Measurements from ENCODE around the gene KCNC1.

KCNC1 gene

DNA sequence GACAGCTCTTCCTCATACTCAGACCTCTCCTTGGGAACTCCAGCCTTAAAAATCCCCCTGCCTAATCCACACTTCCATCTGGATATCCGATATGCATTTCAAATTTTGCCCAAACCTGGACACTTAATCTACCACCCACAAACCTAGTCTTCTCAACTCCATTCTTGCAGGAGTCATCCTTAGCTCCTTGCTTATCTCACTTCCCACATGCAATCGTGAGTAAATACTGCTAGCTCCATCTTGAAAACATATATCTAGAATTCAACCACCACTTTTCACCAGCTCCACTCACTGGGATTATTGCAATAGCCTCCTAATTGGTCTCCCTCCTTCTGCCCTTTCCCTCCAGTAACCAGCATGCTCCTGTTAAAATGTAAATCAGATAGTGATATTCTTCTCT is 17.8 kb upstream of the KCNC1 start:
- FAIRE-seq: no peak

DNA sequence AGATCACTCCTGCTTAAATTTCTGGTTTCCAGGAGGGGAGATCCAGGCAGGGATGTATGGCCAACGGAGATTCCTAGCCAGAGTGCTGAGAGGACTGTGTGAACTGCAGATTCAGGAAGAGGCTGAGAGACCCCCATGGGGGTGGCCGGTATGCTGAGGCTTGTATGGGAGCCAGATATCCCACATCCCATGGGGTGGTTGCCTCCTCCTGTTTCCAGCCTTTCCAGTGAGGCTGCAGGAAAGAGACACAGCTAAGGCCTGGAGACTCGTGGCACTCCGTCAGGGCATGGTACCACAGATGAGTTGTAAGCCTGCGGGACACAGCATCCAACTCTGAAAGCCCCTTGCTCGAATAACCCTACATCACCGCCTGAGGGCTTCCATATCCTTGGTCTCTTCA is 16.6 kb upstream of the KCNC1 start:
- FAIRE-seq: no peak

DNA sequence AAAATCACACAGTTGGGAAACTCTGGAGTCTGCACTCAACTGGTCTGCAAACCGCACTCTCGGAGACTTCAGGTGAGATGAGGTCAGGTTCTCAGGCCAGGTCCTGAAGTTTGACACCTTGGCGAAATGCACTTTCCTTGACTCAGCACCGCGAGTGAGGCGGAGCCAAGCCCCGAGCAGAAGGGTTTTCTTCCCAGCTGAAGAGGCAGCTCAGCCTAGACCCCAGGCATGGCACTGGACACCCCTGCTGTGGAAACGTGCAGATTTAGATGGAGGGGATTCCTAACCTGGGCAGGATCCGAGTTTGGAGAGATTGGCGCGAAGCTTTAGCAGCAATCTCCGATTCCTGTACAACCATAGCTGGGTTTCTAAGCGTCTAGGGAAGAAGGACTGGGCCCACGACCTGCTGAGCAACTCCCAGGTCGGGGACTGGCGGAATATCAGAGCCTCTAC is 16.0 kb upstream of the KCNC1 start:
- FAIRE-seq: no peak

DNA sequence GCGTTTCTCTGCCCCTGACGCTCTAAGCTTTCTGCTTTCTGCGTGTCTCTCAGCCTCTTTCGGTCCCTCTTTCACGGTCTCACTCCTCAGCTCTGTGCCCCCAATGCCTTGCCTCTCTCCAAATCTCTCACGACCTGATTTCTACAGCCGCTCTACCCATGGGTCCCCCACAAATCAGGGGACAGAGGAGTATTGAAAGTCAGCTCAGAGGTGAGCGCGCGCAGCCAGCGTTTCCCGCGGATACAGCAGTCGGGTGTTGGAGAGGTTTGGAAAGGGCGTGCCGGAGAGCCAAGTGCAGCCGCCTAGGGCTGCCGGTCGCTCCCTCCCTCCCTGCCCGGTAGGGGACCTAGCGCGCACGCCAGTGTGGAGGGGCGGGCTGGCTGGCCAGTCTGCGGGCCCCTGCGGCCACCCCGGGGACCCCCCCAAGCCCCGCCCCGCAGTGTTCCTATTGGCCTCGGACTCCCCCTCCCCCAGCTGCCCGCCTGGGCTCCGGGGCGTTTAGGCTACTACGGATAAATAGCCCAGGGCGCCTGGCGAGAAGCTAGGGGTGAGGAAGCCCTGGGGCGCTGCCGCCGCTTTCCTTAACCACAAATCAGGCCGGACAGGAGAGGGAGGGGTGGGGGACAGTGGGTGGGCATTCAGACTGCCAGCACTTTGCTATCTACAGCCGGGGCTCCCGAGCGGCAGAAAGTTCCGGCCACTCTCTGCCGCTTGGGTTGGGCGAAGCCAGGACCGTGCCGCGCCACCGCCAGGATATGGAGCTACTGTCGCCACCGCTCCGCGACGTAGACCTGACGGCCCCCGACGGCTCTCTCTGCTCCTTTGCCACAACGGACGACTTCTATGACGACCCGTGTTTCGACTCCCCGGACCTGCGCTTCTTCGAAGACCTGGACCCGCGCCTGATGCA is 15.3 kb upstream of the KCNC1 start, which contains the start of gene MYOD1:
Gene MYOD1 (plus strand): TSS at position 544 of the 910 bp plus-strand sequence. CDS start 212 bp downstream, at position 756.
- no peak for FAIRE-seq

DNA sequence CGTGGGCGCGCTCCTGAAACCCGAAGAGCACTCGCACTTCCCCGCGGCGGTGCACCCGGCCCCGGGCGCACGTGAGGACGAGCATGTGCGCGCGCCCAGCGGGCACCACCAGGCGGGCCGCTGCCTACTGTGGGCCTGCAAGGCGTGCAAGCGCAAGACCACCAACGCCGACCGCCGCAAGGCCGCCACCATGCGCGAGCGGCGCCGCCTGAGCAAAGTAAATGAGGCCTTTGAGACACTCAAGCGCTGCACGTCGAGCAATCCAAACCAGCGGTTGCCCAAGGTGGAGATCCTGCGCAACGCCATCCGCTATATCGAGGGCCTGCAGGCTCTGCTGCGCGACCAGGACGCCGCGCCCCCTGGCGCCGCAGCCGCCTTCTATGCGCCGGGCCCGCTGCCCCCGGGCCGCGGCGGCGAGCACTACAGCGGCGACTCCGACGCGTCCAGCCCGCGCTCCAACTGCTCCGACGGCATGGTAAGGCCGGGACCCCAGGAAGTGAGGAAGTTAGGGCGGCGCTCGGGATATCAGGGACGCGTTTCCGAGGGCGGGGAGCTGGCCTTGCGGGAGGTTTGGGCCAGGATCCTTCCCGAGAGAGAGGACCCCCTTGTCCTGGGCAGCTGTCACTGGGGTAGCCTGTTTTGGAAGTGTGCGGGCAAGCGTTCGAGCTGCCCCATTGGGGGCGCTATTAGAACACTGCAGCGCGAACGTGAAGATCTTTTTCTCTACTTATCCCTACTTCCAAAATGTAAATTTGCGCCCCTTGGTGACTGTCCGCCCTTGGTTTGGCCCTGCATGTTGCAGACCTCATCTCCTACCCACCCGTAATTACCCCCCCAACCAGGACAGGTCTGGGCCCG is 14.4 kb upstream of the KCNC1 start:
- no peak for FAIRE-seq

DNA sequence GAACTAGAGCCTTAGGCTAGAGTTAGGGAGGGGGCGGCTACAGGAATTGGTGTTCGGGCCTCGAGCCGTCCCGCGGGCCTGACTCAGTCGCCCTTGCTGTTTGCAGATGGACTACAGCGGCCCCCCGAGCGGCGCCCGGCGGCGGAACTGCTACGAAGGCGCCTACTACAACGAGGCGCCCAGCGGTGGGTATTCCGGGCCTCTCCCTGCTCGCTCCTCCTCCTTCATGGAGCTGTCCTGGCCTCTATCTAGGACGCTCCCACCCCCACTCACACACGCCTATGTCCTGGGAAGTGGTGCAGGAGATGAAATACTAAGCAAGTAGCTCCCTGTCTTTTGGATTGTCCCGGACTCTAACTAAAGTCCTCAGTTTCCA is 13.8 kb upstream of the KCNC1 start:
- FAIRE-seq: no peak

DNA sequence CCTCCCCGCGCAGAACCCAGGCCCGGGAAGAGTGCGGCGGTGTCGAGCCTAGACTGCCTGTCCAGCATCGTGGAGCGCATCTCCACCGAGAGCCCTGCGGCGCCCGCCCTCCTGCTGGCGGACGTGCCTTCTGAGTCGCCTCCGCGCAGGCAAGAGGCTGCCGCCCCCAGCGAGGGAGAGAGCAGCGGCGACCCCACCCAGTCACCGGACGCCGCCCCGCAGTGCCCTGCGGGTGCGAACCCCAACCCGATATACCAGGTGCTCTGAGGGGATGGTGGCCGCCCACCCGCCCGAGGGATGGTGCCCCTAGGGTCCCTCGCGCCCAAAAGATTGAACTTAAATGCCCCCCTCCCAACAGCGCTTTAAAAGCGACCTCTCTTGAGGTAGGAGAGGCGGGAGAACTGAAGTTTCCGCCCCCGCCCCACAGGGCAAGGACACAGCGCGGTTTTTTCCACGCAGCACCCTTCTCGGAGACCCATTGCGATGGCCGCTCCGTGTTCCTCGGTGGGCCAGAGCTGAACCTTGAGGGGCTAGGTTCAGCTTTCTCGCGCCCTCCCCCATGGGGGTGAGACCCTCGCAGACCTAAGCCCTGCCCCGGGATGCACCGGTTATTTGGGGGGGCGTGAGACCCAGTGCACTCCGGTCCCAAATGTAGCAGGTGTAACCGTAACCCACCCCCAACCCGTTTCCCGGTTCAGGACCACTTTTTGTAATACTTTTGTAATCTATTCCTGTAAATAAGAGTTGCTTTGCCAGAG is 13.2 kb upstream of the KCNC1 start:
- no peak for FAIRE-seq

DNA sequence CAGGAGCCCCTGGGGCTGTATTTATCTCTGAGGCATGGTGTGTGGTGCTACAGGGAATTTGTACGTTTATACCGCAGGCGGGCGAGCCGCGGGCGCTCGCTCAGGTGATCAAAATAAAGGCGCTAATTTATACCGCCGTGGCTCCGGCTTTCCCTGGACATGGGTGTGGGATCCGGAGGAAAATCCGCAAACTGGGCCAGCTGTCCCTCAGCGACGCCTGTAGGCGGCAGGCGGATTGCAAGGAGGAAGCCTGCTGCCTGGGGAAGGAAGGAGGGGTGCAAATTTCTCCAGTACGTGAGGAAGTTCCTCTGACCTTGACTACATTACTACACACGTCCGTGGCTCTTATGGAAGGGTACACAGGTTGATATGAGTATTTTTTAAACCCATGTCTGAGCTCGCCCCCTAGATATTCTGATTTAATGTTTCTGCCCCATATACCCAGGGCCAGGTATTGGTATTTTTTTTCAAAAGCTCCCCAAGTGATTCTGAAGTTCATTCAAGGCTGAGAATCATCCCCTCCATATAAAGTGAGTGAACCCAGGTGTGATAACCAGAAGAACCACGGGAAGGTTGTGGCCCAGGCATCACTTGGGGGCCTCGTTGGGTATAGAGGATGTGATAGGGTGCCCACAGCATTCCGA is 12.5 kb upstream of the KCNC1 start:
- no peak for FAIRE-seq

DNA sequence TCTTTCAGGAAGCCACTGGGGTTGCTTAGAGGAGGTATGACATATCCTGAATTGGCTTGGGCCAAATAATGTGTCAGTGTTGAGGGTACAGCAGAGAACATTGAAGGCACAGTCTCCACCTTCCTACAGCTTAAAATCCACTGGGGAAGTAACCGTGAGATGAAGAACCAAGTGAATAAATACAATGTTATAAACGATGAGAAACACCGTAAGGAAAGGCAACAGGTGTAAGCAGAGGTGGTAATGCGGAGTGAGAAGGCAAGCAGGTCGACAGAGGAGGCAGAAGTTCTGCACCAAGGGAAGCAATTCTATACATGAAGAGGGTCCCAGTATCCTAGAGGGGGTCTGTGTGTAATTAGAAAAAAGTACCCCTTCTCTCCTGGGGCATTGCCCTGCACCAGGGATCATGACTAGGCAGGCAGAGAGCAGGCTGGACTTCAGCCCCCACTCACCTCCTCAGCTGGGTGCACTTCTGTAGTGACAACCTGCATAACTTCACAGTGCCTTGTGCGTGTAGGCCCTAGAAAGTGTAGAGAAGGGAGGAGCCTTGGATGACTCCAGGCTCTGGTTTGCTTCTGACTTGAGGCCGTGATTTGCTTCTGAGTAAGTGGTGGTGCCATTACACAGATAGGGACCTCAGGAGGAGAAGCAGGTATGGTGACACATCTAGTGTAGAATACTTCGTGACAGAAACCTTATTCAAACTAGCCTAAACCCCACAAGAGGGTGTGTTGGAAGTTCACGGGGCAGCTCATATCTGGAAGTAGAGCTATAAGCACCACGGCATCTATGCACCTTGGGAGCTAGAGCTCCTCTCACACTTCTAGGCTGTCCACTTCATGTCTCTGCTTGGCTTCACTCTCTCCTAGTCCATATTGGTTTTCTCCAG is 10.3 kb upstream of the KCNC1 start:
- FAIRE-seq: no peak

DNA sequence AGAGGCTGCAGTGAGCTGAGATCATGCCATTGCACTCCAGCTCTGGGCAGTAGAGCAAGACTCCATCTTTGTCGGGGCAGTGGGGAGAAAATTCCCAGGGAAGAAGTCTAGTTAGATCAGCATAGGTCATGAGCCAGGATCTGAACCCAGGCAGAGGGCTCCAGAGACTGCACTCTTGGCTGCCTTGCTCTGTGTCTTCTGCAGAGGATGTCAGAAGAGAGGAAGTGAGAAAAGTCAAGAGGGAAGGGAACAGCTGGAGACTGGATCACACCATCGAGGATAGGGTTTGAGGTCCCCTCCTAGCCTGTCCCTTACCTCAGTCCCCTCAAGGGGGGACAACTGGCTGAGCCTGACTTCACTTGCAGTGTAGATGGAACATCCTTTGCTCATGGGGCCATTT is 9.4 kb upstream of the KCNC1 start:
- FAIRE-seq: no peak

DNA sequence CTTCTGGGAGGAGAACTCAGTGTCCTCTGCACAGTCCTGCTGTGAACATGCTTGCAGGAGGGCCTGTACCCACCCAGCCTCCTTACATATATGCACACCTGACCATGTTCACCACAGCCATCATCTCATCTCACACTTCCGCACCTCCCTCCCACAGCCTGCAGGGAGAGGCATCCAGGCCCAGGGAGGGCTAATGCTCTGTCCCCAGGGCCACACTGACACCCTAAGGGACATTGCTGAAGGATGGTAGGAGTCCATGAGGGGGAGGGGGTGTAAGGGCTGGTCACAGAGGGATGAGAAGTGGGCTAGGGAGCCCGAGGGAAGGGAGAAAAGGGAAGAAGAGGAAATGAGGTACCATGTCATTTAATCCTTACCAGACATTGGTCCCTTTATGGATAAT is 4.4 kb upstream of the KCNC1 start:
- no peak for FAIRE-seq

DNA sequence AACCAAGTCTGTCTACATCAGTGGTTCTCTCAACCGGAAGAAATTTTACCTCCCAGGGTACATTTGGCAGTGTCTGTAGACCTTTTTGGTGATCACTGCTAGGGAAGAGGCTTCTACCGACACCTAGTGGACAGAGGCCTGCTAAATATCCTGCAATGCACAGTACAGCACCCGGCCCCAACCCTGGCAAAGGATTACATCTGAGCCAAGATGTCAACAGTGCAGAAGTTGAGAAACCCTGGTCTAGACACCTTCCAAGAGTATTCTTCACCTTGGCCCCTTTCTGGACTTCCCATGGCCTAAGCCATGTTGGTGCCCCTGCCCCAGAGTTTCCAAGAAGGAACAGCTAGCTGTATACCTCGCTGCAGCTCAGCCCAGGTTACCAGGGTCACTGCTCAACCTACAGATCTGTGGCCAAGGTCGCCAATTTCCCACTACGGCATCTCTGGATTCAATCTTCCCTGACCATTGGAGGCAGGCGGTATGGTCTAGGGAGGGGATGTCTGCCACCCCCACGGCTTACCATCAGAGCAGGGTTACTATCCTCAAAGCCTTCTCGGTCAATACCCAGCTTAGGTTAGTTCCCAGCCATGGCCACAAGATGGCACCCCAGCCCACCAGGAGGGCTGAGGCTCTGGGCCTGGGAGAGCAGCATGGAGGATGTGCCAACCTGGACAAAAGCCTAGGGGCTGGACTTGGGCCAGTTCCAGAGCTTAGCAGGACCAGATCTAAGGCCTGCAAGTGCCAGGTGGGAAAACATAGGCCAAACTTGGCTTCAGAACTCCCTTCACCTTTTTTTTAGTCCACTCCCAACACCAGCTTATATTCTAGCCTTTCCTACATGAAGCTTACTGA is 3.7 kb upstream of the KCNC1 start:
- peak; percentile 17 for FAIRE-seq

DNA sequence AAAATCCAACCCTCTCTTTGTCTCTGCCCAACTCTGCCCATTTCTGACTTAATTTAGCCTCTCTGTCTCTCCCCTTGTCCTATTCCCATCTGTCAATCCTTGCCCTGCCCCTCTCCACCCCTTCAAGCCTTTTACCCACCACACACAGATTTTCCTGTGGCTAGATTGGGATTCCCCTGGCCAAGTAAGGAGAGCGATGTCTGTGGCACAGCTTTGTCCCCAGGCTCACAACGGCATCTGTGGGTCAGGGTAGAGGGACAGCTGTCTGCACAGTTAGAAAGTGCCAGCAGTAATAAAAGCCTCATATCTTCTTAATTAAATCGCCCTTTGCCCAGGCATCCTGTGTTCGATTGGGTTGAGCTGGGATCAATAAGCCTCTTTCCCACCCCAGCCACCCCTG is 1.3 kb upstream of the KCNC1 start:
- no peak for FAIRE-seq

DNA sequence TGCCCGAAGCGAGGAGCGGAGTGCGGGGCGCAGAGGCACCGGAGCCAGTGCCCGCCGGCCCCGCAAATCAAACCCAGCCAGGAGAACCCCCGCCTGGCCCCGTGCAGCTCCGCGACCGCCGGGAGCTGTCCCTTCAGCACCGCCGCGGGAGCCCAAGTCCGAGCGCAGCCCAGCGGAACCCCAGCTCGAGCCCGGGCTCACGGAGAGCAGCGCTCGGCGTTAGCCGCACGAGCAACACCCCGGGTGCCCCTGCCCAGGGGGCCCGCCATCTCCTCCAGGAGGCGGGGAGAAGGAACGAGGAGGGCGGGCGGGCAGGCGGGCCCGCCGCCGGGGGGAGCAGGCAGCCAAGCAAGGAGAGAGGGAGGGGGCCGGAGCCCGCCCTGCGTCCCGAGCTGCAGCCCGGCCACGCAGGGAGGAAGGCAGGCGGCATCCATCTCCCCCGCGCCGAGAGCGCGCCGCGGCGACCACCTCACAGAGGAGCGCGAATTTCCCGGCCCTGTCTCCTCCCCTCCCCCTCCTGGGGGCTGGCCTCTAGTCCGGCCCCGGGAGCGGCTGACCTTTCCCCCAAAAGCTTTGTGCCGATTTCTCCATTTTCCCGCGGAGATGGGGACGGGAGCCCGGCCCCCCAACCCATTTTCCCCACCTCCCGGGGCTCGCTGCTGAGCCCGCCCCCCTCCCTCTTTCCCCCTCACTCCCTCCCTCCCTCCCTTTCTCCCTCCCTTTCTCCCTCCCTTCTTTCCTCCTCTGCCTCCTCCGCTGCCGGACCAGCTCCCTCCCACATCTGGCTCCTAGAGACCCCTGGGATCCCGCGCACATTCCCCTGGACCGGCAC is 621 bp downstream of the KCNC1 start:
- FAIRE-seq: no peak

DNA sequence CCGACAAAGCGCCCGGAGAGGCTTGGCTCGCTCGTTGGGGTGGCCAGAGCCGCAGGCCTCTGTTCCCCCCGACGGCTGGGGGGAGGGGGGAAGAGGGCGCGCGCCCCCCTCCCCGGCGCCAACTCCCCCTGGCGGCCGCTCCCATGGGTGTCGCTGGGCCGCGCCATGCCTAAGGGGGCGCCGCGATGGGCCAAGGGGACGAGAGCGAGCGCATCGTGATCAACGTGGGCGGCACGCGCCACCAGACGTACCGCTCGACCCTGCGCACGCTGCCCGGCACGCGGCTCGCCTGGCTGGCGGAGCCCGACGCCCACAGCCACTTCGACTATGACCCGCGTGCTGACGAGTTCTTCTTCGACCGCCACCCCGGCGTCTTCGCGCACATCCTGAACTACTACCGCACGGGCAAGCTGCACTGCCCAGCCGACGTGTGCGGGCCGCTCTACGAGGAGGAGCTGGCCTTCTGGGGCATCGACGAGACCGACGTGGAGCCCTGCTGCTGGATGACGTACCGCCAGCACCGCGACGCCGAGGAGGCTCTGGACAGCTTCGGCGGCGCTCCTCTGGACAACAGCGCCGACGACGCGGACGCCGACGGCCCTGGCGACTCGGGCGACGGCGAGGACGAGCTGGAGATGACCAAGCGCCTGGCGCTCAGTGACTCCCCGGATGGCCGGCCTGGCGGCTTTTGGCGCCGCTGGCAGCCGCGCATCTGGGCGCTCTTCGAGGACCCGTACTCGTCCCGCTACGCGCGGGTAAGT is 1.4 kb downstream of the KCNC1 start:
- FAIRE-seq: no peak

DNA sequence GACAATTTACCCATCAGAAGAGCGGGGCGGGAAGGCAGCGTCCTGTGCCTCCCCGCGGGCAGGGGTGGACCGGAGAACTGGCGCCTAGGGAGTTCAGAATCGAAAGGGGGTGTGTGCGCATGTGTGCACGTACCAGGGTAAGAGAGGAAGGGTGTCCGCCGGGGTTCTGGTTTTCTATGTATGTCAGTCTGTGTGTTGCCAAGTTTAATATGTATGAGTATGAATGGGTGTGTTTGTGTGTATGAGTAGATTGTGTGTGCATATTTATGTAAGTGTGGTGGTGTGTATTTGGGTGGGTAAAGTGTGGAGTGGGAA is 2.0 kb downstream of the KCNC1 start:
- no peak for FAIRE-seq

DNA sequence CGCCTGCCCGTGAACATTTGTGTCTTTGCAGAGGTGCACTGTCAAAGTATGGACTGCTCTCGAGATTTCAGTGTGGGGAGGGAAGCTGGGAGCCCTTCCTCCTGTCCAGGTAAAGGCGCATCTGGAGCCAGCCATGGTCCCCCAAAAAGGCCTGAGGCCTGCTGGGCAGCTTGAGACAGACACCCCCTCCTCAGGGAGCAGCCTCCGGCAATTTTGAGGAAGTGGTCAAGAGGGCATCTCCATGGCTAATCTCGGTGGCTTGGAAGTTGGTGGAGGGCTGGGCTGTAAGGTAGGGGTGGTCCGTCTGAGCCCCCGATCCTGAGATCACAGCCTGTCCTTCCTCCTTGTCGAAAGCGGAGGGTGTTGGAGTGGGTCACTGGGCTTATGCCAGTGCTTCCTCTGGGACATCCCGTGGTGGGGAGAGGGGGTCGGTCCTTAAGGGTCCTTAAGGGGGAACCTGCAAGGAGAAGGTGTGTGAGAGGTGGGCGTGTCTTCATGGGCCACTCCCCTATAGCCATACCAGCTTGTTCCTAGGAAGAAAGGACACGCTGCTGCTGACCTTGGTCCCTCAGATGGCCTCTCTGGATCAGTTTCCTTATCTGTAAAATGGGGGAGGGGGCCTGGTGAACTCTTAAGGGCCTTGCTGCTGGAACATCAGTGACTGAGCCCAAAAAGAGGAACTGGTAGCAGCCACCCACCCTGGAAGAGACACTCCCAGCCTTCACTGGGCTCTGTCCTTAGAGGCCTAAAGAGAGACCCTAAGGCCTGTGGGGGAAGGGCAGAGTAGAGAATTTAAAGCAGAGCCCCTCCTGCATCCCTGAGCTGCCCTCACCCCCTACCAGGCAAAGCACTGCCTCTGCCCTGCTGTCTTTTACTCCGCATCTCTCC is 2.6 kb downstream of the KCNC1 start:
- FAIRE-seq: no peak
